Measurements from ENCODE around the gene ESPL1. TPM values are rescaled to one million over a fixed set of nuclear protein-coding genes. Genes with fewer than 3 reads are reported as not detected.

The ESPL1 gene
- total and polyA plus RNA-seq, 2 of the 13 experiments (the other 11 are each of a cell fraction or from before 2014, with no cell fraction given): 5.8 to 11.5 TPM

- DNase-seq (ENCODE audit: low spot score) (peak; percentile 33), FAIRE-seq (no peak), ATAC-seq (peak; percentile 74)
- in situ Hi-C loops (cut with HindIII; ENCODE audit: extremely low pct_ligation_motif_present, low pct_unique_long_range_greater_than_20kb): loop anchor here (5.0 kb wide), 1 partner anchor 174 kb away; the partner anchor contains the start of gene TARBP2
- no peaks in the 10 kb centered on the region for H4K20me1 ChIP-seq (ENCODE audit: insufficient read depth, low read length)
- ChIA-PET POLR2A (interaction anchor here (0.9 to 1.5 kb wide), 4 partner anchors 33 to 173 kb away, joined by 3 to 5 read pairs (median 4); partner anchors contain the start of genes PFDN5, PRR13, SP1 and TARBP2), CTCF (ENCODE audit: low intra/inter-chr PET ratio, low total read pairs) (interaction anchor here (1.9 kb wide), 1 partner anchor 17 kb away, joined by 6 read pairs; no protein-coding TSS in a partner anchor)
- H3K4me1 ChIP-seq (ENCODE audit: insufficient read depth, low read length): peaks cover 31% of the 10 kb centered on the region
- no peak overlapping the region for H2AFZ ChIP-seq (ENCODE audit: low read length)
- peak overlapping the region in 1 of 3 experiments; percentile 45; a peak in 1 of 6 replicates for H3K4me3 ChIP-seq (replicated peaks in 1 of 3; ENCODE audit: insufficient read depth in 1 of 3, low read depth in 2 of 3, low read length in 3 of 3)
- peaks cover 5 to 26% of the 10 kb centered on the region in 2 experiments; a peak in 4 of 5 replicates for H3K27me3 ChIP-seq (ENCODE audit: control insufficient read depth in 1 of 2, insufficient read depth in 2 of 2, low read length in 2 of 2)
- intact Hi-C loops (cut with micrococcal nuclease; ENCODE audit: unreplicated experiment): no loop called here
- no peaks in the 10 kb centered on the region for H3K36me3 ChIP-seq (replicated peaks in 1 of 2; ENCODE audit: control insufficient read depth in 1 of 2, insufficient read depth in 2 of 2, low read length in 2 of 2)
- BruUV-seq (replicated peaks): no TSS peak
- no peaks in the 10 kb centered on the region for H3K79me2 ChIP-seq (ENCODE audit: insufficient read depth, low read length)
- no peaks in the 10 kb centered on the region for H3K9me3 ChIP-seq (ENCODE audit: low read length)
- H3K27ac ChIP-seq (ENCODE audit: extremely low read length, insufficient read depth, low read length): no peak overlapping the region
- H3K4me2 ChIP-seq (ENCODE audit: low read depth, low read length): peak overlapping the region; percentile 49
- WGBS (ENCODE audit: low lambda C conversion rate): 37% methylated on average over 3 of the region's 16 CpGs
- H3K9ac ChIP-seq (ENCODE audit: insufficient read depth, low read depth, low read length): no peak overlapping the region
- TF ChIP-seq SCMH1 (CRISPR knock-in tag; IDR thresholded peaks at IDR 0.05; ENCODE audit: borderline replicate concordance): no peak
- TF ChIP-seq TBP (CRISPR knock-in tag; IDR thresholded peaks at IDR 0.05): no peak
- no peak for TF ChIP-seq PHF21A (CRISPR knock-in tag; IDR thresholded peaks at IDR 0.05)
- TF ChIP-seq HNF4A (CRISPR knock-in tag; IDR thresholded peaks at IDR 0.05): no peak
- TF ChIP-seq ZNF260 (CRISPR knock-in tag; IDR thresholded peaks at IDR 0.05; ENCODE audit: borderline replicate concordance, low read depth): no peak
- TF ChIP-seq HMGA1 (CRISPR knock-in tag; conservative IDR thresholded peaks at IDR 0.05): no peak
- no peak for TF ChIP-seq BRD4 (CRISPR knock-in tag; IDR thresholded peaks at IDR 0.05)
- no peak for TF ChIP-seq ZBTB34 (CRISPR knock-in tag; IDR thresholded peaks at IDR 0.05)
- no peak for TF ChIP-seq ZNF367 (CRISPR knock-in tag; IDR thresholded peaks at IDR 0.05; ENCODE audit: borderline replicate concordance)
- no peak for TF ChIP-seq GMEB1 (CRISPR knock-in tag; IDR thresholded peaks at IDR 0.05; ENCODE audit: borderline replicate concordance)
- TF ChIP-seq HOXA9 (CRISPR knock-in tag; IDR thresholded peaks at IDR 0.05; ENCODE audit: borderline replicate concordance): no peak
- no peak for TF ChIP-seq CCAR2 (optimal IDR thresholded peaks at IDR 0.05; ENCODE audit: low read depth, low read length)
- 0 out of 2 replicates have a peak, but pooled peaks have one; percentile 28 for TF ChIP-seq ZNF772 (CRISPR knock-in tag; IDR thresholded peaks at IDR 0.05)
- TF ChIP-seq DMTF1 (CRISPR knock-in tag; IDR thresholded peaks at IDR 0.05): no peak
- no peak for TF ChIP-seq IRX3 (CRISPR knock-in tag; IDR thresholded peaks at IDR 0.05; ENCODE audit: borderline replicate concordance, low read depth)
- peak; percentile 33 for TF ChIP-seq HNRNPLL (IDR thresholded peaks at IDR 0.05; ENCODE audit: low read depth, low read length, poor library complexity, severe bottlenecking)
- no peak for TF ChIP-seq FOSL1 (CRISPR knock-in tag; IDR thresholded peaks at IDR 0.05; ENCODE audit: borderline replicate concordance)
- no peak for TF ChIP-seq HNRNPK (IDR thresholded peaks at IDR 0.05; ENCODE audit: low read depth, low read length, poor library complexity, severe bottlenecking)
- TF ChIP-seq PLSCR1 (CRISPR knock-in tag; IDR thresholded peaks at IDR 0.05; ENCODE audit: borderline replicate concordance): no peak
Measured at GRCh38 chr12:53328043-53328435, 59.9 kb downstream of the ESPL1 start.

All from HepG2 (cell line).